Endothelial cell of umbilical vein (primary cell): Measurements from ENCODE around the gene RUBCN. TPM values are rescaled to one million over a fixed set of nuclear protein-coding genes. Genes with fewer than 3 reads are reported as not detected.

Experiments used
- BruUV-seq: library from RNA; stranded (reverse); fragments of 400-500 nt; replicated peaks from 2 replicates; lab custom pipeline; 2021; lab: Mats Ljungman, UMichigan
- CTCF ChIA-PET: fragments of 300-600, 350-600 bp; sonication (Branson Sonifier 250); formaldehyde crosslinking; loops from one replicate; lab custom pipeline; 2021; ENCODE audit warnings: antibody characterized with exemption, inconsistent platforms; lab: Charles Lee
- POLR2A ChIA-PET: fragments of 300-600, 350-600 bp; sonication (Branson Sonifier 250); formaldehyde crosslinking; loops from one replicate; lab custom pipeline; 2021; ENCODE audit warnings: antibody characterized with exemption, inconsistent platforms; lab: Charles Lee
- DNase-seq: peaks from one replicate; pipeline ENCODE4 v3.0.0-alpha.2; 2011; ENCODE audit warnings: low read depth, low spot score
- FAIRE-seq: peaks from 2 replicates; lab custom pipeline; 2011; peaks lifted over from hg19 to GRCh38; lab: Jason Lieb, UNC
- H2AFZ ChIP-seq: 2 replicates; pipeline ENCODE4 v1.6.0; 2012; ENCODE audit warnings: low read depth, low read length, control low read depth, inconsistent platforms
- H3K27ac ChIP-seq: 2 replicates; pipeline ENCODE4 v1.5.1; 2011; ENCODE audit warnings: low read depth, mild to moderate bottlenecking, control low read depth, low read length, moderate library complexity; ENCODE audit not compliant: insufficient read depth
- H3K27me3 ChIP-seq, 2 experiments: 2 replicates each; pipeline versions ENCODE4 v1.6.0 to v1.6.1; 2011; ENCODE audit warnings: low read length in 2 of 2, mixed read lengths in 1 of 2; ENCODE audit not compliant: control insufficient read depth in 2 of 2, insufficient read depth in 2 of 2
- H3K36me3 ChIP-seq, 2 experiments: 2 replicates in 1 of 2; 3 replicates in 1 of 2; pipeline ENCODE4 v1.5.1; 2011; ENCODE audit warnings: low read length in 2 of 2, mild to moderate bottlenecking in 1 of 2, moderate library complexity in 1 of 2; ENCODE audit not compliant: control insufficient read depth in 2 of 2, insufficient read depth in 2 of 2; ENCODE audit errors: extremely low read depth in 1 of 2
- H3K4me1 ChIP-seq: 3 replicates; pipeline ENCODE4 v1.5.1; 2011; ENCODE audit warnings: mild to moderate bottlenecking, low read length; ENCODE audit not compliant: control insufficient read depth, insufficient read depth; ENCODE audit errors: extremely low read depth
- H3K4me2 ChIP-seq: 2 replicates; pipeline ENCODE4 v1.6.1; 2011; ENCODE audit warnings: low read length, control low read depth, mixed read lengths; ENCODE audit not compliant: insufficient read depth
- H3K4me3 ChIP-seq, 3 experiments: fragments of 200-600 bp in 1 of 3; sonication (generic), shearing (Covaris generic) in 1 of 3; replicated peaks in 1 of 3; 2 replicates each; pipeline ENCODE4 v1.5.1; 2011 to 2016; ENCODE audit warnings: control low read depth in 3 of 3, low read length in 3 of 3, mild to moderate bottlenecking in 2 of 3, inconsistent platforms in 1 of 3, low read depth in 1 of 3, moderate library complexity in 1 of 3; ENCODE audit not compliant: insufficient read depth in 1 of 3
- H3K79me2 ChIP-seq: 2 replicates; pipeline ENCODE4 v1.6.0; 2012; ENCODE audit warnings: low read length, inconsistent platforms; ENCODE audit not compliant: control insufficient read depth, insufficient read depth
- H3K9ac ChIP-seq: replicated peaks from 2 replicates; pipeline ENCODE3; 2011; ENCODE audit warnings: low read length, control low read depth; ENCODE audit not compliant: insufficient read depth; ENCODE audit errors: extremely low read depth
- H3K9me1 ChIP-seq: replicated peaks from 3 replicates; pipeline ENCODE4 v1.6.0; 2011; ENCODE audit warnings: mild to moderate bottlenecking, low read length; ENCODE audit not compliant: control insufficient read depth, insufficient read depth; ENCODE audit errors: extremely low read depth
- H3K9me3 ChIP-seq: replicated peaks from 2 replicates; pipeline ENCODE4 v1.5.1; 2012; ENCODE audit warnings: low read length, inconsistent platforms; ENCODE audit not compliant: control insufficient read depth, insufficient read depth
- H4K20me1 ChIP-seq: replicated peaks from 2 replicates; pipeline ENCODE3; 2011; ENCODE audit warnings: mild to moderate bottlenecking, low read length; ENCODE audit not compliant: control insufficient read depth, insufficient read depth; ENCODE audit errors: extremely low read depth
- EZH2 ChIP-seq: IDR thresholded peaks from 2 replicates; pipeline ENCODE4 v1.6.1; 2012; ENCODE audit warnings: borderline replicate concordance, low read depth, mild to moderate bottlenecking, moderate library complexity, low read length, inconsistent platforms; ENCODE audit not compliant: severe bottlenecking
- FOS ChIP-seq: IDR thresholded peaks from 2 replicates; pipeline ENCODE4 v1.6.1; 2011; ENCODE audit warnings: mild to moderate bottlenecking, low read length, moderate library complexity, borderline replicate concordance; ENCODE audit not compliant: insufficient read depth
- GATA2 ChIP-seq: IDR thresholded peaks from 2 replicates; pipeline ENCODE4 v1.7.0; 2011; ENCODE audit warnings: low read depth, mild to moderate bottlenecking, moderate library complexity, mixed read lengths, low read length; ENCODE audit not compliant: insufficient read length, insufficient read depth
- JUN ChIP-seq: IDR thresholded peaks from 2 replicates; pipeline ENCODE4 v1.6.1; 2011; ENCODE audit warnings: borderline replicate concordance, low read depth; ENCODE audit not compliant: insufficient read length, insufficient read depth
- MAX ChIP-seq: IDR thresholded peaks from 2 replicates; pipeline ENCODE4 v1.6.1; 2011; ENCODE audit not compliant: insufficient read depth, insufficient read length
- MYC ChIP-seq: IDR thresholded peaks from one replicate; pipeline ENCODE4 v1.6.1; 2011; ENCODE audit warnings: mild to moderate bottlenecking, low read depth, low read length
- POLR2A ChIP-seq: IDR thresholded peaks from 2 replicates; pipeline ENCODE4 v1.6.1; 2012; ENCODE audit warnings: low read depth, mild to moderate bottlenecking, control low read depth, low read length
- POLR2AphosphoS5 ChIP-seq: IDR thresholded peaks from 2 replicates; pipeline ENCODE4 v1.6.1; 2012; ENCODE audit warnings: low read depth, mild to moderate bottlenecking, control low read depth, low read length, moderate library complexity; ENCODE audit not compliant: insufficient read depth
- dilution Hi-C: fragments of 300-500 bp; cut with MboI; formaldehyde crosslinking; loops from one replicate; pipeline ENCODE4 v1.15.0; 2019; ENCODE audit warnings: low sequenced_read_pairs; ENCODE audit not compliant: extremely low pct_ligation_motif_present
- intact Hi-C: fragments of 100-400 bp; cut with micrococcal nuclease; formaldehyde crosslinking; loops from one replicate; pipeline ENCODE4 v1.10.0; 2022
- polyA plus RNA-seq, 4 experiments: library from polyadenylated mRNA; depleted of rRNA in 3 of 4; stranded (reverse) in 3 of 4; unstranded in 1 of 4; fragments of >200 nt; gene quantifications; 2 replicates each; pipeline versions ENCODE4 v1.2.1 to v1.2.3, GENCODE V29; 2011 to 2012; ENCODE audit warnings: missing spikeins in 1 of 4
- total RNA-seq: library from RNA; stranded (reverse); gene quantifications from 2 replicates; pipeline ENCODE4 v1.2.3, GENCODE V29; 2021
- TF ChIP-seq, protein P1 (sequence below), 2 donors: IDR thresholded peaks; 1 replicate in 1 of 2; 2 replicates in 1 of 2; pipeline ENCODE4 v1.5.1; 2011; ENCODE audit warnings: low read length in 2 of 2, mild to moderate bottlenecking in 2 of 2, moderate library complexity in 2 of 2, control low read depth in 1 of 2, inconsistent platforms in 1 of 2, low read depth in 1 of 2; ENCODE audit not compliant: insufficient read depth in 1 of 2; ENCODE audit errors: extremely low read depth in 1 of 2

RUBCN gene
- total and polyA plus RNA-seq, 2 donors (not counting 3 experiments of a cell fraction or from before 2014, with no cell fraction given) = 15.0 to 25.8 TPM

- no peaks in the 10 kb centered on the region for H3K27me3 ChIP-seq
- dilution Hi-C loops = no loop called here
- no peaks in the 10 kb centered on the region for H3K9me1 ChIP-seq
- POLR2A ChIA-PET = no interaction called here
- CTCF ChIA-PET = interaction anchor here (2.2 kb wide), 1 partner anchor 86 kb away, joined by 6 read pairs; no protein-coding TSS in a partner anchor
- H2AFZ ChIP-seq = no peak overlapping the region
- no peaks in the 10 kb centered on the region for H3K4me1 ChIP-seq
- H4K20me1 ChIP-seq = no peaks in the 10 kb centered on the region
- H3K36me3 ChIP-seq = peaks cover 0 to 30% of the 10 kb centered on the region in 2 experiments
- TF ChIP-seq, protein P1, sequence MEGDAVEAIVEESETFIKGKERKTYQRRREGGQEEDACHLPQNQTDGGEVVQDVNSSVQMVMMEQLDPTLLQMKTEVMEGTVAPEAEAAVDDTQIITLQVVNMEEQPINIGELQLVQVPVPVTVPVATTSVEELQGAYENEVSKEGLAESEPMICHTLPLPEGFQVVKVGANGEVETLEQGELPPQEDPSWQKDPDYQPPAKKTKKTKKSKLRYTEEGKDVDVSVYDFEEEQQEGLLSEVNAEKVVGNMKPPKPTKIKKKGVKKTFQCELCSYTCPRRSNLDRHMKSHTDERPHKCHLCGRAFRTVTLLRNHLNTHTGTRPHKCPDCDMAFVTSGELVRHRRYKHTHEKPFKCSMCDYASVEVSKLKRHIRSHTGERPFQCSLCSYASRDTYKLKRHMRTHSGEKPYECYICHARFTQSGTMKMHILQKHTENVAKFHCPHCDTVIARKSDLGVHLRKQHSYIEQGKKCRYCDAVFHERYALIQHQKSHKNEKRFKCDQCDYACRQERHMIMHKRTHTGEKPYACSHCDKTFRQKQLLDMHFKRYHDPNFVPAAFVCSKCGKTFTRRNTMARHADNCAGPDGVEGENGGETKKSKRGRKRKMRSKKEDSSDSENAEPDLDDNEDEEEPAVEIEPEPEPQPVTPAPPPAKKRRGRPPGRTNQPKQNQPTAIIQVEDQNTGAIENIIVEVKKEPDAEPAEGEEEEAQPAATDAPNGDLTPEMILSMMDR (IDR thresholded peaks at IDR 0.05; ENCODE audit: extremely low read depth in 1 of 2, insufficient read depth in 1 of 2, low read depth in 1 of 2, low read length in 2 of 2) = no peak
- TF ChIP-seq MYC (no peak), POLR2A (no peak), FOS (no peak), EZH2 (no peak), POLR2AphosphoS5 (no peak), MAX (no peak), GATA2 (no peak), JUN (no peak)
- no peak overlapping the region for H3K27ac ChIP-seq
- no peak overlapping the region for H3K4me3 ChIP-seq
- BruUV-seq = no TSS peak
- H3K9ac ChIP-seq = no peak overlapping the region
- intact Hi-C loops = no loop called here
- DNase-seq = no peak
- H3K79me2 ChIP-seq = no peaks in the 10 kb centered on the region
- no peak for FAIRE-seq
- no peak overlapping the region for H3K4me2 ChIP-seq
- H3K9me3 ChIP-seq = no peaks in the 10 kb centered on the region
Observed at GRCh38 chr3:197685546-197685945, 51.2 kb downstream of the RUBCN start.
